ENCODE measurements around the gene SLC6A12.
"Not testable (repeated sequence)": the region's sequence is repeated elsewhere in the genome, so short reads cannot be mapped to it uniquely, and the experiment has no call there.

Gene SLC6A12

GRCh38 chr12:234019-234418 is 20.1 kb upstream of the SLC6A12 start:
- DNase-seq, result peak; percentile 44

GRCh38 chr12:233615-233968 is 19.6 kb upstream of the SLC6A12 start:
- peak; percentile 16 for DNase-seq

- DNase-seq, result peak; percentile 50
These were observed 19.0 kb upstream of the SLC6A12 start for GRCh38 chr12:232731-233614.

DNA sequence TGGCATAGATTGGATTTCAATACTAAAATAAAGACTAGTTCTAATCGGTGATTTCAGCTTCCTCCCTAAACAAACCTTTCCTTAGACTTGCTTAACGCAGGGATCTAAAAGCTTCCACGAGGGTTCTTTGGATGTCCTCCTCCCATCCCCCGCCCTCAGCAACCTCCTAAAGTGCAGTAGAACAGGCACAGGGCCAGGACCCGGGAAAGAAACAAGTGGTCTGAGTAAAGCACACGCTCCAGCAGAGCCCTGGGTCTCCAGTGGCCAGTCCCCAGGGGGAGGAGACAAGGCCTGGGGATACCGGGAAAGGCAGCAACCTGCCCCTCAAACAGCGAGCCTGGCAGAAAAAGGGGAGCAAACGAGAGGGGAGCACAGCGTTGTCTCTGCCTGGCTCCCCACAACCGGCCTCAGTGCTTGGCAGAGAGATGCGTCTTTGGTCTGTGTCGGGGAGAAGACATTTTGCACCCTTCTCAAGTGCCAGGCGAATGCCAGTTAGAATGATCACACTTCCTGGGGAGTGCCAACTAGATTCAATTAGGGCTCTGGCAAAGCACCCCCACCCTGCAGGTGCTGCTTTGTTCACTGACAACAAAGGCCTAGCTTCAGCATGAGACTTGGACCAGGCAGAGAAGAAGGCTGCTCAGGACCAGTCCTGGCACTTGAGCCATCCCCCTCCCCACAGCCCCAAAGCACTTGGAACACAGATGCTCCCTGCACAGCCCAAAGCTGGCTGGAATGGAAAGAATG is 17.1 kb upstream of the SLC6A12 start:
- peak; percentile 41 for DNase-seq

GRCh38 chr12:229441-230191 is 15.7 kb upstream of the SLC6A12 start:
- peak; percentile 13 for DNase-seq

DNA sequence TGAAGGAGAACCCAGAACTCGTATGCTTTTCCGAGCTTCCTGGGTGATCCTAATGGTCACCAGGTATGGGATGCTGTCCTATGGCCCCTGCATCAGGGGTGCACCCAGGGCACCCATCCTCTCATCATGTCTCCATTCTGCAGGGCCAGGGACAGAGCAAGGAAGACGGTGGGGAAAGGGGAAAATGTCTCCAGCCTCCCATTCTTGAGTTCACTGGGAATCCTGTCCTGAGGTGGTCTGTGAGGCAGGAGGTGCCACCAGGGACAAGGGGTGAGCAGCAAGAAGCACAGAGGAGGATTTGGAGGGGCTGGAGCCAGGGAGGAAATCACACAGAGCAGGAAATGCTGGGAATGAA is 14.9 kb upstream of the SLC6A12 start:
- DNase-seq, result peak; percentile 28

DNA sequence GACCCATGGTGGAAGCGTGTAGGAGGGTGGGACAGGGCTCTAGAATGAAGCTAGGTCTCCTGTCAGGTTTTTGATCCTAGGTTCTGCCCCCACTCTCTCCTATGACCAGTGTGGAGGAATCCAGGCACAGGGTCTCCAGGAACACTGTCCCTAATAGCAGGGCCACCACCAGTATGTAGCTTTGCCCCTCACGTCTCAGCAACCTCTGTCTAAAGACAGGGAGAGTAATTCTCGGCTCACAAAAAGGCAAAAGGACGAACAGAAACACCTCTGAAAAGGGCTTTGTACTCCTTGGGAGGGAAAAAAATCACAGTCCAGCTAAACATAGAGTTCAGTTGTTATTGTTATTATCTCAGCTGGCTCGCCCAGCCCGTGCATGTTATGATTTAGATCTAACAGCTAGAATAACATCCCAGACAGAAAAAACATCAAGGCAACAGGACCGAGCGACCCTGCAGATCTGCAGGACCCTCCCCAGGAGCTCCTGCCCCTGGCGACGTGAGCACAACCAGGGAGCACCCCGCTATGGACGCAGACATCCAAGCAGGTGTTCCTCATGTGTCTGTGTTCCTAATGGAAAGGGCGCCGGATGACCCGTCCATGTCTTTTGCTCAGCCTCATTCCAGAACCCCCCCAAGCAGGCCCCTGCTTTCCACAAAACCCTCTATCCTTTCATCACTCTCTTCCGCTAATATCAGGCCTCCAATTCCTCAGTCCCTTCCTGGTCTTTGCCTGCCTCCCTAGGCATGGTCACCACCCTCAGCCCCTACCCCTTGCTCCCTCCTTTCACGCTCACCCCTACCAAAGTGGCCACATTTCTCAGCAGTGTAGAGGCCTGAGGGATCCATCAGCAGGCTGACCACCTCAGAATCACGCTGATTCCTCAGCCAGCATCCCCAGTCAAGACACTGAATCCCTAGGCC is 14.2 kb upstream of the SLC6A12 start:
- DNase-seq, result peak; percentile 8

GRCh38 chr12:227286-227915 is 13.4 kb upstream of the SLC6A12 start:
- DNase-seq, result peak; percentile 42

DNA sequence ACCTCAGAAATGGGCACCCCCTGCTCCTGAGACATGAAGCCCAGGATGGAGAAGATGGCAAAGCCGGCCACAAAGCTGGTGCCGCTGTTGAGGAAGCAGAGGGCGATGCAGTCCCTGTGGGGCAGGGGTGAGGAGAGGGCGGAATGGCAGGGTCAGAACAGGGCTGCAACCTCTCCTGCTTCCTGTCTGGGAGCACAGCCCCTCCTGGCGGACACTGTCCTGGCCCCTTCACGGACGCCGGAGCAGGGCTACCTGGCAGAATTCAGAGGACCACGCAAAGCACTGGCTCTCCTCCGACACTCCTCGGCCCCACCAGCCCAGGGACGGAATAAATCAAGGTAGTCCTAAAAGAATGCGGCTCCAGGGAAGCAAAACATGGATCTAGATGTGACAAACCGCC is 12.4 kb upstream of the SLC6A12 start:
- peak; percentile 44 for DNase-seq

DNA sequence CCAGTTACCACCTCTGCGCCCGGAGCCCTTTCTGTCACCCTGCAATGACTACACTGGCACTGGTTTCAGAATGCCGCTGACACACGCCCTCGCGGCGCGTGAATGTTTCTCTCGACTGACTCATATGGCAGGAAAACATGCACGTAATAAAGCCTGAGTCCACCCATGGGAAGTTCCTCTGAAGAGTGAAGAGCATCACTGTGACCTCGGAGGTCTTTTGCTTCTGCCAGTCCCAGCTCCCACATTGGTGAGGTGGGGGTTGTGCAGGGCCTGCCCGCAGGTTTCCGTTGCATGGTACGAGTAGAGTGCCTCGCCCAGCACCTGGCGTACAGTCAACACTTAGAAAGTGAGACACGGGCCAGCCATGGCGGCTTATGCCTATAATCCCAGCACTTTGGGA is 11.1 kb upstream of the SLC6A12 start:
- DNase-seq, result peak; percentile 47

GRCh38 chr12:224330-224729 is 10.4 kb upstream of the SLC6A12 start:
- DNase-seq, result peak; percentile 31

DNA sequence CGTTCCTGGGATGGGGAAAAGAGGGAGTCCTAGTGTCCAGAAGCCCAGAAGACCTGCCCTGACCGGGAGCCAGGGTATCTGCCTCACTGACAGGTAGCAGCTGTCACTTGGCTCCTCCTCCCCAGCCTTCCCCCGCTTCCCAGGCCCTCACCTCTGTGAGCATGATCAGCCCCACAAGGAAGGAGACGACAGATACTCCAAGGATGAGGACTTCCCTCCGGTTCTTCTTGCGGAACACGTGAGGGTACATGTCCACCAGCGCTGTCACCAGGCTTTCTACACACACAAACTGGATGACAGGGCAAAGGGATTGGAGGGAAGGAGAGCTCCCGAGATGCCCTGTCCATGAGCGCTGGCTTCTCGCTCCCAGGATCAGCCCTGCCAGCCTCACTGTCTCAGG is 9.9 kb upstream of the SLC6A12 start:
- no peak for DNase-seq

GRCh38 chr12:221736-222135 is 7.8 kb upstream of the SLC6A12 start:
- DNase-seq, result no peak

GRCh38 chr12:220946-221550 is 7.1 kb upstream of the SLC6A12 start:
- DNase-seq, result no peak

GRCh38 chr12:220491-220890 is 6.5 kb upstream of the SLC6A12 start:
- DNase-seq, result no peak

DNA sequence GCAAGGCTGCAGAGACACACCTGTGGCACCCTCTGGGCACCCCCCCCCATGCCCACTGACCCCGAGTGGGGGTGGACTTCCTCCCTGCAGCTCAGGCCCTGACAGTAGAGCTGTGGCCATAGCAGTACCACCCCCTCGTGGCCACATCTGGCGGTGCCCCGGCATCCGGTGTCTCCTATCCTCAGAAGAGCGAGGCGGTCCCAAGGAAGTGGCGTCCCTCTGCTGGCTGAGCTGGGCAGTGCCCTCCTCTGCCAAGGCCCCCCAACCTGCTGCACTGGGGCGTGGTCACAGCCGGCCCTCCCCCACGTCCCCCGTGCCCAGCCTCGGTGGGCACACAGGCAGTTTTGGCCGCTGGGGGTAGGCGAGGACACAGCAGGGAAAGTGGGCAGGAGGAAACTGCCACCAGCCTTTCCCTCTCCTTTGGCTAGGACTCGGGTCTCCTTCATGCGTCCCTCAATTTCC is 6.0 kb upstream of the SLC6A12 start:
- DNase-seq, result peak; percentile 72

GRCh38 chr12:218728-219590 is 5.0 kb upstream of the SLC6A12 start:
- no peak for DNase-seq

- no peak for DNase-seq
These were observed 4.3 kb upstream of the SLC6A12 start for GRCh38 chr12:218221-218620.

DNA sequence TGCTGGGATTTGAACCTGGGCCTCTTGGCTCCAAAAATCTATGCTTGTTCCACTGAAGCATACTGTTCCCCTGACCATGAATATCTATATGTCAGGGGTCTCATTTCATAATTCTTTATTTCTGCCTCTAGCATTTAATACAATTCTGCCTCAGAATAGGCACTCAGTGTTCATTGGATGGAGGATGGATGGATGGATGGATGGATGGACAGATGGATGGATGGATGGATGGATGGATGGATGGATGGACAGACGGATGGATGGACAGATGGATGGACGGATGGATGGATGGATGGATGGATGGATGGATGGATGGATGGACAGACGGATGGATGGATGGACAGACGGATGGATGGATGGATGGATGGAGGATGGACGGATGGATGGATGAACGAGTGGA is 3.1 kb upstream of the SLC6A12 start:
- not testable (repeated sequence) for DNase-seq

DNA sequence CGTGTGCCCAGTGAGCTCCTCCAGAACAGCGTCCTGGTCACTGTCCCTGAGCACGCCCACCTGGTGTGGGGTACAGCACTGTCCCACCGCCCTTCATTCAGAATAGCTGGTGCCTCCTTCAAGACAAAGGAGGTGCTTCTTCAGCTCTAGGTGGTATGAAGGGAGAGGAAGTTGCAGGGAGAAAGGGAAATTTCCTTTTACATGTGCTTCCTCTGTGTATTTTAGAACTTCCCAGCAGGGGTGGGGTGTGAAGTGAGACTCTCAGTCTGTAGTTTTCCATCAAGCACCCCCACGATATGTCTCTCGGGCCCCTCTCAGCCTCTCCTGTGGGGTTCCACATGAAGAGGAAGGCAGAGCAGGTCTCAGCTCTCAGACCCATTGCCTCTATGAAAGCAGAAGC is 1.2 kb upstream of the SLC6A12 start:
- DNase-seq, result no peak

Data from activated effector memory CD4-positive, alpha-beta T cell treated with anti-CD3 and anti-CD28 coated beads, Interleukin-2, amount 50 U/mL, for 16 hours (primary cell).